Stimulated activated CD4-positive, alpha-beta T cell treated with anti-CD3 and anti-CD28 coated beads, Interleukin-1b, Interleukin-23, amount 100 ng/mL, for 4 hours (primary cell): ENCODE results near the gene MOSMO.

ENCODE experiments used
- DNase-seq, 2 donors: peaks; one replicate each; pipeline ENCODE4 v3.0.0-alpha.2; 2020; ENCODE audit warnings: low read depth in 2 of 2

Gene MOSMO

GRCh38 chr16:22007509-22008214 is at the start of gene MOSMO:
Gene MOSMO (plus strand): TSS chr16:22008111. CDS start chr16:22008302, 191 bp downstream.
- peak; percentile 53 to 68 for DNase-seq

GRCh38 chr16:21959050-21959449 is 48.9 kb upstream of the MOSMO start:
- no peak for DNase-seq

- DNase-seq: no peak
Measured at GRCh38 chr16:21962475-21962874, 45.4 kb upstream of the MOSMO start.

GRCh38 chr16:21963887-21964286 is 44.0 kb upstream of the MOSMO start:
- no peak for DNase-seq

GRCh38 chr16:21964353-21964752 is 43.6 kb upstream of the MOSMO start:
- DNase-seq: no peak

- DNase-seq: no peak
Measured at GRCh38 chr16:21971856-21972255, 36.1 kb upstream of the MOSMO start.

- no peak for DNase-seq
Measured at GRCh38 chr16:21973945-21974344, 34.0 kb upstream of the MOSMO start.

GRCh38 chr16:21980032-21980431 is 27.9 kb upstream of the MOSMO start:
- DNase-seq: no peak

- DNase-seq: no peak
Measured at GRCh38 chr16:21982108-21982507, 25.8 kb upstream of the MOSMO start.

GRCh38 chr16:21984062-21984461 is 23.8 kb upstream of the MOSMO start:
- DNase-seq: no peak

- DNase-seq: no peak
Measured at GRCh38 chr16:21985524-21985923, 22.4 kb upstream of the MOSMO start.

GRCh38 chr16:21986692-21987246 is 21.1 kb upstream of the MOSMO start:
- no peak for DNase-seq

- DNase-seq: no peak
Measured at GRCh38 chr16:21987498-21987897, 20.4 kb upstream of the MOSMO start.

- no peak for DNase-seq
Measured at GRCh38 chr16:21989133-21989532, 18.8 kb upstream of the MOSMO start.

GRCh38 chr16:21989751-21990150 is 18.2 kb upstream of the MOSMO start:
- no peak for DNase-seq

- no peak for DNase-seq
Measured at GRCh38 chr16:21990381-21990944, 17.4 kb upstream of the MOSMO start.

- DNase-seq: no peak
Measured at GRCh38 chr16:21991621-21992020, 16.3 kb upstream of the MOSMO start.

- DNase-seq: no peak
Measured at GRCh38 chr16:21994856-21995465, 12.9 kb upstream of the MOSMO start.

GRCh38 chr16:21996923-21997696 is 10.8 kb upstream of the MOSMO start:
- DNase-seq: no peak

- no peak for DNase-seq
Measured at GRCh38 chr16:21997697-21998480, 10.0 kb upstream of the MOSMO start.

GRCh38 chr16:22001591-22001990 is 6.3 kb upstream of the MOSMO start:
- no peak for DNase-seq
